SK-N-SH (cell line): ENCODE measurements around the gene COPS7A. TPM values are rescaled to one million over a fixed set of nuclear protein-coding genes. Genes with fewer than 3 reads are reported as not detected.

Experiments used
- CTCF ChIA-PET: fragments of 300-600, 350-600 bp; formaldehyde crosslinking; extraction: SDS; loops from one replicate; lab custom pipeline; 2021; lab: Yijun Ruan, JAX
- POLR2A ChIA-PET: fragments of 350-600 bp; sonication (Branson Sonifier 250); formaldehyde crosslinking; extraction: SDS; loops from one replicate; lab custom pipeline; 2020; ENCODE audit warnings: antibody characterized with exemption, inconsistent platforms; lab: Yijun Ruan, JAX
- DNase-seq: peaks from one replicate; pipeline ENCODE4 v3.0.0; 2012
- H2AFZ ChIP-seq: fragments of 200-600 bp; sonication (generic); 2 replicates; pipeline ENCODE4 v1.8.1; 2016; ENCODE audit warnings: antibody characterized with exemption, mild to moderate bottlenecking, low read depth
- H3F3A ChIP-seq: fragments of 200-600 bp; sonication (generic); replicated peaks from 2 replicates; pipeline ENCODE3; 2016; ENCODE audit warnings: antibody characterized with exemption, mild to moderate bottlenecking; ENCODE audit not compliant: insufficient read depth
- H3K27ac ChIP-seq, 2 experiments: fragments of 200-500 bp in 1 of 2; fragments of 200-600 bp in 1 of 2; sonication (Bioruptor generic) in 1 of 2; sonication (generic), shearing (Covaris generic) in 1 of 2; 2 replicates each; pipeline versions ENCODE4 v1.5.1 to v1.6.1; 2014 to 2016; ENCODE audit warnings: low read depth in 2 of 2, inconsistent platforms in 1 of 2, low read length in 1 of 2, mild to moderate bottlenecking in 1 of 2, mixed read lengths in 1 of 2
- H3K27me3 ChIP-seq: fragments of 200-600 bp; sonication (generic), shearing (Covaris generic); 2 replicates; pipeline ENCODE4 v1.6.1; 2016; ENCODE audit warnings: mixed run types; ENCODE audit not compliant: insufficient read depth
- H3K36me3 ChIP-seq, 2 experiments: fragments of 200-500 bp in 1 of 2; fragments of 200-600 bp in 1 of 2; sonication (Bioruptor generic) in 1 of 2; sonication (generic) in 1 of 2; replicated peaks in 1 of 2; 2 replicates each; pipeline versions ENCODE3 to v1.5.1; 2014 to 2016; ENCODE audit warnings: low read length in 1 of 2, mild to moderate bottlenecking in 1 of 2; ENCODE audit not compliant: insufficient read depth in 2 of 2, control insufficient read depth in 1 of 2
- H3K4me1 ChIP-seq, 2 experiments: fragments of 200-500 bp in 1 of 2; fragments of 200-600 bp in 1 of 2; sonication (Bioruptor generic) in 1 of 2; sonication (generic), shearing (Covaris generic) in 1 of 2; 2 replicates each; pipeline versions ENCODE4 v1.5.1 to v1.6.1; 2014 to 2016; ENCODE audit warnings: low read depth in 1 of 2, low read length in 1 of 2, mixed run types in 1 of 2; ENCODE audit not compliant: insufficient read depth in 2 of 2, control insufficient read depth in 1 of 2
- H3K4me2 ChIP-seq: fragments of 200-600 bp; sonication (generic), shearing (Covaris generic); 2 replicates; pipeline ENCODE4 v1.6.1; 2017; ENCODE audit warnings: mixed run types
- H3K4me3 ChIP-seq, 2 experiments: fragments of 200-500 bp in 1 of 2; fragments of 200-600 bp in 1 of 2; sonication (Bioruptor generic) in 1 of 2; sonication (generic), shearing (Covaris generic) in 1 of 2; 2 replicates each; pipeline versions ENCODE4 v1.5.1 to v1.8.1; 2014 to 2016; ENCODE audit warnings: low read depth in 2 of 2, inconsistent platforms in 1 of 2, low read length in 1 of 2, mild to moderate bottlenecking in 1 of 2, mixed read lengths in 1 of 2, moderate library complexity in 1 of 2
- H3K79me2 ChIP-seq: fragments of 200-600 bp; sonication (generic); 2 replicates; pipeline ENCODE4 v1.8.1; 2017; ENCODE audit warnings: mild to moderate bottlenecking; ENCODE audit not compliant: insufficient read depth
- H3K9ac ChIP-seq: fragments of 200-600 bp; sonication (generic); 2 replicates; pipeline ENCODE4 v1.6.1; 2017; ENCODE audit warnings: mixed run types
- H3K9me2 ChIP-seq: fragments of 200-600 bp; sonication (generic); 2 replicates; pipeline ENCODE4 v1.6.1; 2017; ENCODE audit warnings: mixed run types
- H3K9me3 ChIP-seq: fragments of 200-600 bp; sonication (generic); 2 replicates; pipeline ENCODE4 v1.6.1; 2017; ENCODE audit warnings: mixed run types, mild to moderate bottlenecking, moderate library complexity
- H4K20me1 ChIP-seq: fragments of 200-600 bp; sonication (generic); 2 replicates; pipeline ENCODE4 v1.6.1; 2017; ENCODE audit warnings: mild to moderate bottlenecking, mixed run types; ENCODE audit not compliant: insufficient read depth
- CHD2 ChIP-seq: fragments of 150-350 bp; IDR thresholded peaks from 2 replicates; pipeline ENCODE4 v1.6.1; 2018; ENCODE audit warnings: low read length; ENCODE audit not compliant: partially characterized antibody
- EP300 ChIP-seq, 2 experiments: IDR thresholded peaks; 2 replicates each; pipeline versions ENCODE4 v1.4.0 to v1.6.1; 2012; ENCODE audit warnings: borderline replicate concordance in 1 of 2, low read depth in 1 of 2, low read length in 1 of 2
- GABPA ChIP-seq: IDR thresholded peaks from 2 replicates; pipeline ENCODE4 v1.4.0; 2012; ENCODE audit warnings: low read depth, mild to moderate bottlenecking
- IRF3 ChIP-seq: fragments of 150-350 bp; IDR thresholded peaks from 2 replicates; pipeline ENCODE4 v1.6.1; 2016; ENCODE audit warnings: mild to moderate bottlenecking, low read depth, low read length
- MAX ChIP-seq: IDR thresholded peaks from 2 replicates; pipeline ENCODE4 v1.4.0; 2012; ENCODE audit warnings: low read depth
- PBX3 ChIP-seq: IDR thresholded peaks from 2 replicates; pipeline ENCODE4; 2012
- RAD21 ChIP-seq: IDR thresholded peaks from 2 replicates; pipeline ENCODE4 v1.6.1; 2012; ENCODE audit warnings: mild to moderate bottlenecking, low read length
- RCOR1 ChIP-seq: fragments of 150-350 bp; IDR thresholded peaks from 2 replicates; pipeline ENCODE4 v1.6.1; 2017; ENCODE audit warnings: antibody characterized with exemption, low read length
- SIN3A ChIP-seq: IDR thresholded peaks from 2 replicates; pipeline ENCODE4 v1.6.1; 2012; ENCODE audit warnings: low read depth, mild to moderate bottlenecking, low read length, moderate library complexity, borderline replicate concordance
- SMC3 ChIP-seq: IDR thresholded peaks from 2 replicates; pipeline ENCODE4 v1.6.1; 2012; ENCODE audit warnings: low read depth, low read length, improper control_type of control experiment
- TAF1 ChIP-seq: IDR thresholded peaks from 2 replicates; pipeline ENCODE4 v1.6.1; 2012; ENCODE audit warnings: low read depth, mild to moderate bottlenecking, low read length, moderate library complexity, borderline replicate concordance
- TCF12 ChIP-seq: IDR thresholded peaks from 2 replicates; pipeline ENCODE4 v1.4.0; 2012
- TEAD4 ChIP-seq: IDR thresholded peaks from 2 replicates; pipeline ENCODE4 v1.4.0; 2012; ENCODE audit warnings: mild to moderate bottlenecking, borderline replicate concordance; ENCODE audit not compliant: insufficient read depth
- USF2 ChIP-seq: fragments of 150-350 bp; IDR thresholded peaks from 2 replicates; pipeline ENCODE4 v1.6.1; 2017; ENCODE audit warnings: antibody characterized with exemption, low read length, low read depth, borderline replicate concordance
- WGBS: methylation state at CpG from one replicate; pipeline ENCODE4 v1.1.6; 2017; ENCODE audit warnings: low lambda C conversion rate; 5-methylcytosine and 5-hydroxymethylcytosine counted together
- polyA plus RNA-seq, 3 experiments: library from polyadenylated mRNA; depleted of rRNA; stranded (reverse); fragments of >200 nt; gene quantifications; 2 replicates each; pipeline ENCODE4 v1.2.3, GENCODE V29; 2012

Gene COPS7A
- polyA plus RNA-seq, 1 of the 3 experiments (the other 2 are of a cell fraction) = 191 TPM

- Histone ChIP-seq H3K27me3 (no peaks in the 10 kb centered on the region), H2AFZ (no peak overlapping the region), H3K4me2 (no peak overlapping the region), H3K9ac (no peak overlapping the region), H4K20me1 (no peaks in the 10 kb centered on the region), H3K79me2 (no peaks in the 10 kb centered on the region), H3K9me3 (no peaks in the 10 kb centered on the region), H3K9me2 (no peaks in the 10 kb centered on the region), H3K4me3 (no peak overlapping the region), H3F3A (peaks cover 7% of the 10 kb centered on the region), H3K4me1 (peaks cover 0 to 8% of the 10 kb centered on the region in 2 experiments; a peak in 1 of 4 replicates), H3K27ac (no peak overlapping the region), H3K36me3 (peaks cover 4 to 5% of the 10 kb centered on the region in 2 experiments)
- TF ChIP-seq TAF1 = no peak
- no peak for TF ChIP-seq GABPA
- TF ChIP-seq RAD21 = no peak
- no peak for TF ChIP-seq TCF12
- TF ChIP-seq USF2 = no peak
- TF ChIP-seq CHD2 = no peak
- TF ChIP-seq TEAD4 = no peak
- TF ChIP-seq EP300 (IDR thresholded peaks at IDR 0.05; ENCODE audit: borderline replicate concordance in 1 of 2, low read depth in 1 of 2, low read length in 1 of 2) = no peak
- no peak for TF ChIP-seq SIN3A
- TF ChIP-seq PBX3 = no peak
- TF ChIP-seq RCOR1 = no peak
- TF ChIP-seq IRF3 = no peak
- no peak for TF ChIP-seq SMC3
- TF ChIP-seq MAX = no peak
- ChIA-PET CTCF (interaction anchor here (0.6 to 15.2 kb wide), 17 partner anchors 7 to 217 kb away, joined by 3 to 343 read pairs (median 4); partner anchors contain the start of genes CD4, COPS7A, GPR162 and MLF2), POLR2A (interaction anchor here (1.3 to 2.5 kb wide), 2 partner anchors 26 to 27 kb away, joined by 4 to 25 read pairs; partner anchors contain the start of gene MLF2)
- DNase-seq = no peak
- WGBS = 73% methylated on average over 6 of the region's 6 CpGs
These were observed 56.0 kb downstream of the COPS7A start for GRCh38 chr12:6779708-6780432.
